HepG2 (cell line): ENCODE measurements around the gene ACAP1. TPM values are rescaled to one million over a fixed set of nuclear protein-coding genes. Genes with fewer than 3 reads are reported as not detected.

Experiments
- ATF7 ChIP-seq, 2 experiments: fragments of 450-650 bp in 1 of 2; sonication (generic) in 1 of 2; formaldehyde crosslinking in 1 of 2; IDR thresholded peaks; 2 replicates each; pipeline versions ENCODE4 v1.4.0 to v1.6.1; 2016 to 2020; ENCODE audit warnings: antibody characterized with exemption in 1 of 2, mild to moderate bottlenecking in 1 of 2, missing genetic modification reagents in 1 of 2
- BORCS8-MEF2B ChIP-seq: sonication (generic); formaldehyde crosslinking; IDR thresholded peaks from 2 replicates; pipeline ENCODE4 v1.8.0; 2022; ENCODE audit warnings: mild to moderate bottlenecking, missing genetic modification reagents
- CENPX ChIP-seq: sonication (generic); formaldehyde crosslinking; IDR thresholded peaks from 2 replicates; pipeline ENCODE4 v1.9.0; 2021; ENCODE audit warnings: mild to moderate bottlenecking, missing genetic modification reagents, moderate library complexity
- EP300 ChIP-seq, 3 experiments: sonication (generic) in 1 of 3; formaldehyde crosslinking in 1 of 3; IDR thresholded peaks; 2 replicates each; pipeline versions ENCODE4 v1.5.1 to v1.6.1; 2011 to 2020; ENCODE audit warnings: low read depth in 2 of 3, low read length in 2 of 3, borderline replicate concordance in 1 of 3, improper control_type of control experiment in 1 of 3, mild to moderate bottlenecking in 1 of 3, missing genetic modification reagents in 1 of 3, moderate library complexity in 1 of 3
- FOXA1 ChIP-seq, 2 experiments: fragments of 450-650 bp in 1 of 2; sonication (generic) in 1 of 2; formaldehyde crosslinking in 1 of 2; IDR thresholded peaks; 2 replicates each; pipeline versions ENCODE4 v1.4.0 to v1.6.1; 2016 to 2020; ENCODE audit warnings: missing genetic modification reagents in 1 of 2
- HOXA3 ChIP-seq: sonication (generic); formaldehyde crosslinking; IDR thresholded peaks from 2 replicates; pipeline ENCODE4 v1.5.0; 2020; ENCODE audit warnings: missing genetic modification reagents
- NFAT5 ChIP-seq: sonication (generic); formaldehyde crosslinking; IDR thresholded peaks from 2 replicates; pipeline ENCODE4 v1.4.0; 2020; ENCODE audit warnings: missing genetic modification reagents
- NFE2L2 ChIP-seq: fragments of 150-350 bp; IDR thresholded peaks from 2 replicates; pipeline ENCODE4 v1.6.1; 2014; ENCODE audit warnings: low read length
- SNAPC2 ChIP-seq: sonication (generic); formaldehyde crosslinking; IDR thresholded peaks from 2 replicates; pipeline ENCODE4 v1.8.1; 2022; ENCODE audit warnings: mild to moderate bottlenecking, missing genetic modification reagents
- ZFP36L1 ChIP-seq: sonication (generic); formaldehyde crosslinking; IDR thresholded peaks from 2 replicates; pipeline ENCODE4 v1.8.0; 2022; ENCODE audit warnings: mild to moderate bottlenecking, missing genetic modification reagents, moderate library complexity
- ZFP90 ChIP-seq: sonication (generic); formaldehyde crosslinking; IDR thresholded peaks from 2 replicates; pipeline ENCODE4 v1.8.0; 2022; ENCODE audit warnings: missing genetic modification reagents, mild to moderate bottlenecking, inconsistent platforms, borderline replicate concordance
- ZNF83 ChIP-seq: sonication (generic); formaldehyde crosslinking; IDR thresholded peaks from 2 replicates; pipeline ENCODE4 v1.4.0; 2020; ENCODE audit warnings: missing genetic modification reagents, mild to moderate bottlenecking, borderline replicate concordance
- ZNF891 ChIP-seq: sonication (generic); formaldehyde crosslinking; IDR thresholded peaks from 2 replicates; pipeline ENCODE4 v1.5.0; 2020; ENCODE audit warnings: mild to moderate bottlenecking, missing genetic modification reagents
- polyA plus RNA-seq, 8 experiments: library from polyadenylated mRNA; depleted of rRNA in 3 of 8; stranded (reverse) in 7 of 8; unstranded in 1 of 8; fragments of >200 nt; fragmentation: Illumina TruSeq in 4 of 8; extraction: Trizol in 4 of 8; gene quantifications; 2 replicates each; pipeline versions ENCODE4 v1.2.1 to v1.2.3, GENCODE V29; 2011 to 2016; ENCODE audit warnings: low read depth in 4 of 8, missing spikeins in 1 of 8, mixed read lengths in 1 of 8; ENCODE audit not compliant: insufficient read depth in 1 of 8
- total RNA-seq, 5 experiments: library from RNA; depleted of rRNA; stranded (reverse); fragments of >200 nt; fragmentation: Illumina TruSeq; extraction: Trizol; gene quantifications; 2 replicates each; pipeline ENCODE4 v1.2.3, GENCODE V29; 2016; ENCODE audit warnings: low read depth in 1 of 5
- TF ChIP-seq, protein P1 (sequence below): sonication (generic); formaldehyde crosslinking; IDR thresholded peaks from 2 replicates; pipeline ENCODE4 v1.4.0; 2020; ENCODE audit warnings: mild to moderate bottlenecking, missing genetic modification reagents
- TF ChIP-seq, protein P2 (sequence below): sonication (generic); formaldehyde crosslinking; conservative IDR thresholded peaks from 2 replicates; pipeline ENCODE4 v1.5.0; 2020; ENCODE audit warnings: missing genetic modification reagents

Gene ACAP1
- total and polyA plus RNA-seq, 2 of the 13 experiments (the other 11 are each of a cell fraction or from before 2014, with no cell fraction given): 1.3 to 2.5 TPM

DNA sequence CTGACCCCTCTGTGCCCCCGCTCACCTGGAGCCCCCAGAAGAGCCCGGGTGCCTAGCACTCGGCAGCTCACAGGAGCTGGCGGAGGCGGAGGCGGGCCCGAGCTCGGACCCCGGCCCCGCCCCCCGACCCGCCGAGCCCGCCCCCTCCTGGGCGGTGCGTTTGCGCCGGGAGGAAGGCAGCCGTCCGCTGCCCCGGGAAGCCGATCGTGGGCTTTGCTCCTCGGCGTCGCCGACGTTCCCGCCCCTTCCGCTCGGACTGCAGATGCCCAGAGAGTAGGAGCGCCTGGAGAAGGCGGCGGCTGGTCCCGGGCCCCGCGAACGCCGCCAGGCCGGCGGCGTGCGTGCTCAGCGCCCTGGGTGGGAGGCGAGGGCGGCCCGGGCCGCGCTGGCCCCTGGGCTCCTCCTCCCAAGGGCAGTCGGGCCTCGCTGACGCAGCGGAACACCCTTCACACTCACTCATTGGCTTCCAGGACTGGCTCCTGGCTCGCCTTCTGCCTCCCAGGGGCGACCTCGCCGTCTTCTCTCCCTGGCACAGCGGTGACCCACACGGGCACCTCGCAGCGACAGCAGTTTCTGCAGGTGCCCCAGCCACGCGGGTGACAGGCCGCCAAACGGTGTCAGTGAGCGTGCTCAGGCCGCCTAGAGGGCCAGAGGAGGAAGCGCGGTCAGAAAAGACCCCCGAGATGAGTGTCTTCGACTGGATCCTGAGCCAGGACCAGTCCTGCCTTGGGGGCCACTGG lies 58.3 kb downstream of the ACAP1 start, which contains the start of gene PLSCR3 (continued):
- TF ChIP-seq ZFP36L1 (CRISPR knock-in tag) (no peak; the same call in 1 of the 2 replicates), ZFP90 (peak; percentile 49; the same call in 1 of the 2 replicates), BORCS8-MEF2B (CRISPR knock-in tag) (peak; percentile 38; the same call in 1 of the 2 replicates), ATF7 (IDR thresholded peaks at IDR 0.05) (no peak), ATF7 (CRISPR knock-in tag; IDR thresholded peaks at IDR 0.05) (no peak), EP300 (IDR thresholded peaks at IDR 0.05; ENCODE audit: low read depth in 2 of 2, low read length in 2 of 2) (no peak), EP300 (CRISPR knock-in tag; IDR thresholded peaks at IDR 0.05; ENCODE audit: borderline replicate concordance) (no peak; the same call in 1 of the 2 replicates), SNAPC2 (peak; percentile 56), ZNF891 (CRISPR knock-in tag) (no peak; the same call in 1 of the 2 replicates), HOXA3 (CRISPR knock-in tag) (peak; percentile 49; the same call in 1 of the 2 replicates), FOXA1 (IDR thresholded peaks at IDR 0.05) (no peak), FOXA1 (CRISPR knock-in tag; IDR thresholded peaks at IDR 0.05) (no peak), NFAT5 (CRISPR knock-in tag) (no peak), CENPX (CRISPR knock-in tag) (no peak), ZNF83 (CRISPR knock-in tag) (0 out of 2 replicates have a peak, but pooled peaks have one; percentile 60), NFE2L2 (no peak)
- TF ChIP-seq, protein P1, sequence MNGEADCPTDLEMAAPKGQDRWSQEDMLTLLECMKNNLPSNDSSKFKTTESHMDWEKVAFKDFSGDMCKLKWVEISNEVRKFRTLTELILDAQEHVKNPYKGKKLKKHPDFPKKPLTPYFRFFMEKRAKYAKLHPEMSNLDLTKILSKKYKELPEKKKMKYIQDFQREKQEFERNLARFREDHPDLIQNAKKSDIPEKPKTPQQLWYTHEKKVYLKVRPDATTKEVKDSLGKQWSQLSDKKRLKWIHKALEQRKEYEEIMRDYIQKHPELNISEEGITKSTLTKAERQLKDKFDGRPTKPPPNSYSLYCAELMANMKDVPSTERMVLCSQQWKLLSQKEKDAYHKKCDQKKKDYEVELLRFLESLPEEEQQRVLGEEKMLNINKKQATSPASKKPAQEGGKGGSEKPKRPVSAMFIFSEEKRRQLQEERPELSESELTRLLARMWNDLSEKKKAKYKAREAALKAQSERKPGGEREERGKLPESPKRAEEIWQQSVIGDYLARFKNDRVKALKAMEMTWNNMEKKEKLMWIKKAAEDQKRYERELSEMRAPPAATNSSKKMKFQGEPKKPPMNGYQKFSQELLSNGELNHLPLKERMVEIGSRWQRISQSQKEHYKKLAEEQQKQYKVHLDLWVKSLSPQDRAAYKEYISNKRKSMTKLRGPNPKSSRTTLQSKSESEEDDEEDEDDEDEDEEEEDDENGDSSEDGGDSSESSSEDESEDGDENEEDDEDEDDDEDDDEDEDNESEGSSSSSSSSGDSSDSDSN: peak; percentile 78
- TF ChIP-seq, protein P2, sequence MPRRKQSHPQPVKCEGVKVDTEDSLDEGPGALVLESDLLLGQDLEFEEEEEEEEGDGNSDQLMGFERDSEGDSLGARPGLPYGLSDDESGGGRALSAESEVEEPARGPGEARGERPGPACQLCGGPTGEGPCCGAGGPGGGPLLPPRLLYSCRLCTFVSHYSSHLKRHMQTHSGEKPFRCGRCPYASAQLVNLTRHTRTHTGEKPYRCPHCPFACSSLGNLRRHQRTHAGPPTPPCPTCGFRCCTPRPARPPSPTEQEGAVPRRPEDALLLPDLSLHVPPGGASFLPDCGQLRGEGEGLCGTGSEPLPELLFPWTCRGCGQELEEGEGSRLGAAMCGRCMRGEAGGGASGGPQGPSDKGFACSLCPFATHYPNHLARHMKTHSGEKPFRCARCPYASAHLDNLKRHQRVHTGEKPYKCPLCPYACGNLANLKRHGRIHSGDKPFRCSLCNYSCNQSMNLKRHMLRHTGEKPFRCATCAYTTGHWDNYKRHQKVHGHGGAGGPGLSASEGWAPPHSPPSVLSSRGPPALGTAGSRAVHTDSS (CRISPR knock-in tag): no peak
